ENCODE measurements around the gene AQP9.

DNA sequence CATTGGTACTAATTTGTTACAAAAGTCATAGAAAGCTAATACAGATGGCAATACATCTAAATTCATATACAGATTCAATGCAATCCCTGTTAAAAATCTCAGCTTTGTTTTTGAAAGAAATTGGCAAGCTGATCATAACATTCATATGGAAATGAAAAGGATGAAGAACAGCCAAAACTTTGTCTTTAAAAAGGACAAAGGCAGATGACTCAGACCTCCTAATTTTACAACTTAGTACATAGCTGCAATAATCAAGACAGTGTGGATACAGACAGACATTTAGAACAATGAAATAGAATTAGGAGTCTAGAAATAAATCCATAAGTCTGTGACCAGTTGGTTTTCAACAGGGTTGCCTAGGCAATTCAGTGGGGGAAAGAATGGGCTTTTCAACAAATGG lies 63.3 kb downstream of the AQP9 start:
- TF ChIP-seq, protein P1, sequence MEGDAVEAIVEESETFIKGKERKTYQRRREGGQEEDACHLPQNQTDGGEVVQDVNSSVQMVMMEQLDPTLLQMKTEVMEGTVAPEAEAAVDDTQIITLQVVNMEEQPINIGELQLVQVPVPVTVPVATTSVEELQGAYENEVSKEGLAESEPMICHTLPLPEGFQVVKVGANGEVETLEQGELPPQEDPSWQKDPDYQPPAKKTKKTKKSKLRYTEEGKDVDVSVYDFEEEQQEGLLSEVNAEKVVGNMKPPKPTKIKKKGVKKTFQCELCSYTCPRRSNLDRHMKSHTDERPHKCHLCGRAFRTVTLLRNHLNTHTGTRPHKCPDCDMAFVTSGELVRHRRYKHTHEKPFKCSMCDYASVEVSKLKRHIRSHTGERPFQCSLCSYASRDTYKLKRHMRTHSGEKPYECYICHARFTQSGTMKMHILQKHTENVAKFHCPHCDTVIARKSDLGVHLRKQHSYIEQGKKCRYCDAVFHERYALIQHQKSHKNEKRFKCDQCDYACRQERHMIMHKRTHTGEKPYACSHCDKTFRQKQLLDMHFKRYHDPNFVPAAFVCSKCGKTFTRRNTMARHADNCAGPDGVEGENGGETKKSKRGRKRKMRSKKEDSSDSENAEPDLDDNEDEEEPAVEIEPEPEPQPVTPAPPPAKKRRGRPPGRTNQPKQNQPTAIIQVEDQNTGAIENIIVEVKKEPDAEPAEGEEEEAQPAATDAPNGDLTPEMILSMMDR (IDR thresholded peaks at IDR 0.05), result no peak
- TF ChIP-seq POLR2A (IDR thresholded peaks at IDR 0.05), result no peak
